Vagina (tissue), 2 donors: ENCODE data around the gene SCAF4.

Experiments
- POLR2AphosphoS5 ChIP-seq, 2 donors: sonication (generic); formaldehyde crosslinking; IDR thresholded peaks; one replicate each; pipeline ENCODE4 v1.9.0; 2017; ENCODE audit warnings: antibody characterized with exemption in 2 of 2, mild to moderate bottlenecking in 2 of 2, low read depth in 1 of 2; ENCODE audit not compliant: insufficient read depth in 1 of 2
- TF ChIP-seq, protein P1 (sequence below), 3 experiments: fragments of 450-650 bp in 2 of 3; fragments of 200-600 bp in 1 of 3; sonication (generic) in 1 of 3; IDR thresholded peaks; one replicate each; pipeline ENCODE4 v1.5.1; 2017 to 2019; ENCODE audit warnings: antibody characterized with exemption in 3 of 3, mild to moderate bottlenecking in 2 of 3, moderate library complexity in 2 of 3

DNA sequence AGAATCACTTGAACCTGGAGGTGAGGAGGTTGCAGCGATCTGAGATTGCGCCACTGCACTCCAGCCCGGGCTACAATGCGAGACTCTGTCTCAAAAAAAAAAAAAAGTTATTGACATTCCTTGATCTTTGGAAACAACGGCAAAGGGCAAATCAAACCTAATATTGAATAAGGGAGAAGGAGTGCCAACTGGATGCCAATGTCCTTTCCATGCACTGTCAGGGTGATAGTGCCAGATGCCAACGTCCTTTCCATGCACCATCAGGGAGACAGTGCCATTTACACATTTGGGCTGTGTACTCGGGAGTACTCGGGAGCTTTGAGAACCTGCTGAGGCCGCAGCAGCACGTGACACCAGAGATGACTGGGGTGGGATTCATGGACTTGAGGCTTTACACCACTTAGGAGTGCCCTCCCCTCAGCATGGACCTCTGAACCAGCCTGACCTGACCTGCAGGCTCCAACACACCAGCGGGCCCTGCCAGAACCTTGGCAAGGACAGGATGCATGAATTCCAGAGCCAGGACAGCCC is 106.9 kb downstream of the SCAF4 start:
- TF ChIP-seq, protein P1, sequence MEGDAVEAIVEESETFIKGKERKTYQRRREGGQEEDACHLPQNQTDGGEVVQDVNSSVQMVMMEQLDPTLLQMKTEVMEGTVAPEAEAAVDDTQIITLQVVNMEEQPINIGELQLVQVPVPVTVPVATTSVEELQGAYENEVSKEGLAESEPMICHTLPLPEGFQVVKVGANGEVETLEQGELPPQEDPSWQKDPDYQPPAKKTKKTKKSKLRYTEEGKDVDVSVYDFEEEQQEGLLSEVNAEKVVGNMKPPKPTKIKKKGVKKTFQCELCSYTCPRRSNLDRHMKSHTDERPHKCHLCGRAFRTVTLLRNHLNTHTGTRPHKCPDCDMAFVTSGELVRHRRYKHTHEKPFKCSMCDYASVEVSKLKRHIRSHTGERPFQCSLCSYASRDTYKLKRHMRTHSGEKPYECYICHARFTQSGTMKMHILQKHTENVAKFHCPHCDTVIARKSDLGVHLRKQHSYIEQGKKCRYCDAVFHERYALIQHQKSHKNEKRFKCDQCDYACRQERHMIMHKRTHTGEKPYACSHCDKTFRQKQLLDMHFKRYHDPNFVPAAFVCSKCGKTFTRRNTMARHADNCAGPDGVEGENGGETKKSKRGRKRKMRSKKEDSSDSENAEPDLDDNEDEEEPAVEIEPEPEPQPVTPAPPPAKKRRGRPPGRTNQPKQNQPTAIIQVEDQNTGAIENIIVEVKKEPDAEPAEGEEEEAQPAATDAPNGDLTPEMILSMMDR (IDR thresholded peaks at IDR 0.05), result no peak
- TF ChIP-seq POLR2AphosphoS5 (IDR thresholded peaks at IDR 0.05; ENCODE audit: insufficient read depth in 1 of 2, low read depth in 1 of 2), result no peak
